NCI-H524 treated with DMSO at 0.1 percent for 48 hours (cell line): ENCODE data around the gene TMEM151B.

Source experiments
- DNase-seq: peaks from one replicate; lab custom pipeline; 2025; lab: John Stamatoyannopoulos, UW

TMEM151B gene

GRCh38 chr6:44278774-44279697 is 8.8 kb downstream of the TMEM151B start:
- no peak for DNase-seq

- no peak for DNase-seq
Observed at GRCh38 chr6:44284121-44284520, 13.9 kb downstream of the TMEM151B start.

- no peak for DNase-seq
Observed at GRCh38 chr6:44284867-44285266, 14.6 kb downstream of the TMEM151B start.

GRCh38 chr6:44285552-44286284 is 15.5 kb downstream of the TMEM151B start:
- DNase-seq: no peak

GRCh38 chr6:44286285-44286565 is 16.0 kb downstream of the TMEM151B start:
- no peak for DNase-seq

- DNase-seq: no peak
Observed at GRCh38 chr6:44286747-44287146, 16.5 kb downstream of the TMEM151B start.

GRCh38 chr6:44289726-44290260 is 19.5 kb downstream of the TMEM151B start:
- DNase-seq: peak; percentile 69

- no peak for DNase-seq
Observed at GRCh38 chr6:44291841-44292240, 21.6 kb downstream of the TMEM151B start.

- DNase-seq: no peak
Observed at GRCh38 chr6:44292661-44293365, 22.6 kb downstream of the TMEM151B start.

- DNase-seq: no peak
Observed at GRCh38 chr6:44294832-44295791, 24.9 kb downstream of the TMEM151B start.

- DNase-seq: no peak
Observed at GRCh38 chr6:44297063-44298038, 27.1 kb downstream of the TMEM151B start.

- no peak for DNase-seq
Observed at GRCh38 chr6:44298055-44298803, 28.0 kb downstream of the TMEM151B start.

GRCh38 chr6:44298864-44299263 is 28.6 kb downstream of the TMEM151B start:
- DNase-seq: no peak

- no peak for DNase-seq
Observed at GRCh38 chr6:44300292-44300823, 30.1 kb downstream of the TMEM151B start.

- no peak for DNase-seq
Observed at GRCh38 chr6:44301106-44301505, 30.9 kb downstream of the TMEM151B start.

- no peak for DNase-seq
Observed at GRCh38 chr6:44301782-44302564, 31.7 kb downstream of the TMEM151B start.

- no peak for DNase-seq
Observed at GRCh38 chr6:44302856-44303255, 32.6 kb downstream of the TMEM151B start.

- no peak for DNase-seq
Observed at GRCh38 chr6:44303842-44304241, 33.6 kb downstream of the TMEM151B start.
